Fibroblast of the aortic adventitia (primary cell): ENCODE results near the gene SPECC1L. TPM values are rescaled to one million over a fixed set of nuclear protein-coding genes. Genes with fewer than 3 reads are reported as not detected.

Source experiments
- DNase-seq: peaks from one replicate; pipeline ENCODE4 v3.0.0-alpha.2; 2010; ENCODE audit warnings: low read depth
- H3K4me3 ChIP-seq: 2 replicates; pipeline ENCODE4 v1.5.1; 2011; ENCODE audit warnings: low read depth, mild to moderate bottlenecking, control low read depth, low read length, moderate library complexity
- CTCF ChIP-seq: IDR thresholded peaks from 2 replicates; pipeline ENCODE4 v1.5.1; 2011; ENCODE audit warnings: mild to moderate bottlenecking, low read length, control low read depth, inconsistent platforms; ENCODE audit not compliant: insufficient read depth
- total RNA-seq: library from RNA; depleted of rRNA; stranded (reverse); fragments of >200 nt; gene quantifications from 2 replicates; pipeline ENCODE4 v1.2.3, GENCODE V29; 2012; ENCODE audit warnings: low replicate concordance

Gene SPECC1L
- total RNA-seq, 1 donor, result 43.2 TPM

- H3K4me3 ChIP-seq, result no peak overlapping the region
- TF ChIP-seq CTCF, result no peak
- peak; percentile 41 for DNase-seq
Observed at GRCh38 chr22:24386937-24387471, 116.4 kb downstream of the SPECC1L start.

DNA sequence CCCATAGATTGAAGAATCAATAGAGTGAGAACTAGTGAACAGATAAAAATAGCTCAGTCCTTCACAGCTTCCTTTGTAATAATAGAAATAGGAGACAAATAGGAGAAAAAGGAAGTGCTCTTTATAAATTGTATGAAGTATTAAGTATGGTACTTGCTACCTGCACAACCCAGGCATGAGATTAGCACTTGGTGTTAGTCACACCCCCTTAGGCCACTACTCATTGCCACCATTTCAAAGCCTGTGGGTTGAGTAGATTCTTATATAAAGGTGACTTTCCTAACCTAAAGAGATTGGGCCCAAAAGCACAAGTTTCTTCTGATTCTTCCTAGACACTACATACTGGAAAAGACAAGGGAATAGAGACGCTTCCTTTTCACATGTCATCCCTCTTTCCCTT lies 119.0 kb downstream of the SPECC1L start:
- DNase-seq, result no peak
- H3K4me3 ChIP-seq, result no peak overlapping the region
- no peak for TF ChIP-seq CTCF

- TF ChIP-seq CTCF, result no peak
- no peak for DNase-seq
- no peak overlapping the region for H3K4me3 ChIP-seq
Observed at GRCh38 chr22:24390156-24390555, 119.5 kb downstream of the SPECC1L start.

GRCh38 chr22:24390576-24390975 lies 119.9 kb downstream of the SPECC1L start:
- peak; percentile 75 for DNase-seq
- no peak for TF ChIP-seq CTCF
- no peak overlapping the region for H3K4me3 ChIP-seq

DNA sequence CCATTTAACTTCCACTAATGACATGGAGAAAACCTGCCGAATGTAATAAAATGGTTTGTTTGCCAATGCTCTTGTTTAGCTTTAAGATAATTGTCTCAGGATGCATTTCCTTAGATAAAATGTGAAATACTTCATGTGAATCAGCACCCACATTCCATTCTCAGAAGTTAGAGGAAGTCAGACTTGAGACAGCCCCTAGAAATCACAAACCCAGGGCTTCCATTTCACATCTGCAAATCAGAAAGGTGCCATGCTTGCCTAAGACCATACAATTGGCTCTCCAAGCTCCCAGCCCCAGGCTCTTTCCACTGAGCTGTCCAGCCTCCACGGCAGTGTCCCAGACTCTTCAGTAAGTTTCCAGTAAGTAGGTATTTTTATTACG lies 121.2 kb downstream of the SPECC1L start:
- DNase-seq, result peak; percentile 72
- no peak for TF ChIP-seq CTCF
- no peak overlapping the region for H3K4me3 ChIP-seq

DNA sequence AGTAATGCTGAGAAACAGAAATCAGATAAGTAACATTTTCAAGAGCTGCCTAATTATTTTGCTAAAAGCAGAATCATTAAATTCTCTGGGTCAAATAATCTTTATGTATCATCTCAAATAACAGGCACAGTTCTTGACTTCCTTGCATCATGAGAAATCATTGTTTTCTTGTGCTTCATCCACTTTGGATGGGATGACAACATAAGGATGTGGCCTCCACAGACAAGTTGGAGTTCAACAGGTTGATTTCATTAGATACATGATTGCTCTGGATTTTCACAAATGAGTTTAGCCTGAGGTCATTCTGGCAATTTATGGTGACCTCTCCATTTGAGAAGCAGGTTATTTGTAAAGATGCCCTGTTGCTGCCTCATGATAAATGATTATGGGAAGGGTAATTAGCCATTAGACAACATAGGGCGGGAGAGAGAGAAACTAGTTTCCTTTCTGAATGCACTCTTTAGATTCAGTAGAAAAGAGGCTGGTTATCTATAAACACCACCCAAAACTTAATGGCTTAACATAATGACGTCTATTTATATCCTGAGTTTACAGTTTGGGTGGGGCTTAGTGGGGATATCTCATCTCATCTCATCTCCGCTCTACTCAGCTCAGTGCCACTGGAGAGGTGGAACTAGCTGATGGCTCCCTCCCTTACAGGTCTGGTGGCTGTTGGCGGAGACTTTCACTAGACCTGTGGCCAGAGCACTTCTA lies 121.7 kb downstream of the SPECC1L start:
- DNase-seq, result peak; percentile 3
- H3K4me3 ChIP-seq, result no peak overlapping the region
- no peak for TF ChIP-seq CTCF
